GM06990 (cell line): ENCODE measurements around the gene ADAM10.

Experiments used
- DNase-seq: peaks from one replicate; pipeline ENCODE4 v3.0.0-alpha.2; 2011; ENCODE audit not compliant: insufficient read length; ENCODE audit errors: extremely low read depth
- H3K27me3 ChIP-seq: replicated peaks from 2 replicates; pipeline ENCODE4 v1.6.0; 2011; ENCODE audit warnings: low read length; ENCODE audit not compliant: control insufficient read depth, insufficient read depth
- H3K36me3 ChIP-seq: 2 replicates; pipeline ENCODE4 v1.5.1; 2011; ENCODE audit warnings: low read length; ENCODE audit not compliant: control insufficient read depth, insufficient read depth
- H3K4me3 ChIP-seq: replicated peaks from 2 replicates; pipeline ENCODE4 v1.5.1; 2011; ENCODE audit warnings: low read depth, mild to moderate bottlenecking, control low read depth, low read length
- CTCF ChIP-seq: IDR thresholded peaks from 2 replicates; pipeline ENCODE4 v1.5.1; 2011; ENCODE audit warnings: low read length, control low read depth, mild to moderate bottlenecking, inconsistent platforms; ENCODE audit not compliant: insufficient read depth, poor library complexity, severe bottlenecking

ADAM10 gene

GRCh38 chr15:58565619-58566018, 183.9 kb downstream of the ADAM10 start:
- Histone ChIP-seq H3K4me3 (no peak overlapping the region), H3K36me3 (no peaks in the 10 kb centered on the region), H3K27me3 (no peaks in the 10 kb centered on the region)
- no peak for DNase-seq
- TF ChIP-seq CTCF, result no peak

- Histone ChIP-seq H3K36me3 (no peaks in the 10 kb centered on the region), H3K27me3 (no peaks in the 10 kb centered on the region), H3K4me3 (no peak overlapping the region)
- no peak for DNase-seq
- TF ChIP-seq CTCF, result no peak
Measured at GRCh38 chr15:58564981-58565380, 184.5 kb downstream of the ADAM10 start.

GRCh38 chr15:58562135-58562534, 187.4 kb downstream of the ADAM10 start:
- DNase-seq, result no peak
- Histone ChIP-seq H3K36me3 (no peaks in the 10 kb centered on the region), H3K4me3 (no peak overlapping the region), H3K27me3 (no peaks in the 10 kb centered on the region)
- TF ChIP-seq CTCF, result no peak

- DNase-seq, result no peak
- no peaks in the 10 kb centered on the region for H3K27me3 ChIP-seq
- TF ChIP-seq CTCF, result no peak
- H3K36me3 ChIP-seq, result no peaks in the 10 kb centered on the region
- H3K4me3 ChIP-seq, result no peak overlapping the region
Measured at GRCh38 chr15:58561321-58561720, 188.2 kb downstream of the ADAM10 start.

- TF ChIP-seq CTCF, result no peak
Measured at GRCh38 chr15:58559904-58560588, 189.5 kb downstream of the ADAM10 start.

GRCh38 chr15:58558777-58559176, 190.7 kb downstream of the ADAM10 start:
- DNase-seq, result no peak
- no peak for TF ChIP-seq CTCF

More at GRCh38 chr15:58559904-58560588, 189.5 kb downstream of the ADAM10 start:
- DNase-seq, result no peak
- Histone ChIP-seq H3K36me3 (no peaks in the 10 kb centered on the region), H3K27me3 (no peaks in the 10 kb centered on the region), H3K4me3 (no peak overlapping the region)

More at GRCh38 chr15:58558777-58559176, 190.7 kb downstream of the ADAM10 start:
- H3K27me3 ChIP-seq, result no peaks in the 10 kb centered on the region
- H3K36me3 ChIP-seq, result no peaks in the 10 kb centered on the region
- H3K4me3 ChIP-seq, result no peak overlapping the region
